Pancreas (tissue), 10 donors: ENCODE results near the gene TLX1. TPM values are rescaled to one million over a fixed set of nuclear protein-coding genes. Genes with fewer than 3 reads are reported as not detected.

Experiments
- ATAC-seq, 4 donors: fragments of 200-7000 bp; cut with Tn5 transposase; one replicate each; pipeline versions ENCODE4 v1.8.0 to v1.9.1; 2020; ENCODE audit warnings: mild to moderate bottlenecking in 4 of 4, moderate library complexity in 4 of 4
- DNase-seq, 6 donors: peaks; one replicate each; pipeline ENCODE4 v3.0.0-alpha.2; 2020
- FAIRE-seq: peaks from 2 replicates; lab custom pipeline; 2012; peaks lifted over from hg19 to GRCh38; lab: Jason Lieb, UNC
- H3K27ac ChIP-seq, 4 donors: fragments of 200-600 bp; sonication (generic); 1 replicate in 3 of 4; 2 replicates in 1 of 4; pipeline versions ENCODE4 v1.5.0 to v1.8.0; 2020
- H3K27me3 ChIP-seq, 4 donors: fragments of 200-600 bp; one replicate each; pipeline ENCODE4 v1.8.0; 2021
- H3K36me3 ChIP-seq, 3 donors: fragments of 200-600 bp; sonication (generic) in 1 of 3; one replicate each; pipeline versions ENCODE4 v1.5.0 to v1.8.0; 2020 to 2021
- H3K4me1 ChIP-seq, 3 donors: fragments of 200-600 bp; one replicate each; pipeline ENCODE4 v1.8.0; 2021
- H3K4me3 ChIP-seq, 4 donors: fragments of 200-600 bp; sonication (generic) in 2 of 4; one replicate each; pipeline versions ENCODE4 v1.5.0 to v1.8.0; 2020 to 2021
- H3K9me3 ChIP-seq, 4 donors: fragments of 200-600 bp; one replicate each; pipeline ENCODE4 v1.8.0; 2021
- WGBS, 2 donors: extraction: QIAGEN DNeasy Blood & Tissue Kit; methylation state at CpG; one replicate each; pipeline ENCODE4 v1.1.7; 2013; 5-methylcytosine and 5-hydroxymethylcytosine counted together
- intact Hi-C, 3 donors: fragments of 100-400 bp; cut with DNase I; formaldehyde crosslinking; loops; one replicate each; pipeline versions ENCODE4 v1.11.1 to v1.14.2; 2022
- polyA plus RNA-seq, 2 donors: library from polyadenylated mRNA; stranded (reverse); fragments of 200-250 nt; gene quantifications; one replicate each; pipeline ENCODE4 v1.2.3, GENCODE V29; 2013
- total RNA-seq, 6 donors: library from RNA; stranded (reverse); fragmentation: NEBNext Ultra II Directional in 4 of 6; extraction: Animal tissue kit (Norgen Biotek cat#: 25700) in 4 of 6; gene quantifications; one replicate each; pipeline versions ENCODE4 v1.2.1 to v1.2.4, GENCODE V29; 2021 to 2023
- TF ChIP-seq, protein P1 (sequence below), 4 donors: fragments of 200-600 bp; sonication (generic) in 3 of 4; IDR thresholded peaks; one replicate each; pipeline versions ENCODE4 v1.5.0 to v1.8.0; 2021; ENCODE audit warnings: antibody characterized with exemption in 4 of 4
- donor health status: healthy with polysubstance abuse.
- donor health status: DM: no; HTN: no; CAD: no; lungs with moderate emphysema.
- donor health status: DM: no; HTN: no; CAD: no.
- donor health status: control.
- donor health status: control.
- donor health status: Bipolar disorder and iron deficiency.
- donor health status: DM: yes; HTN: yes; CAD: no.
- donor health status: DM: no; HTN: no; CAD: no.
- donor health status: DM: no; HTN: no; CAD: no.
- donor health status: DM: yes; HTN: yes; CAD: no.

The TLX1 gene
- total RNA-seq, result not detected
- polyA plus RNA-seq, result under 1 TPM; 0.11 to 0.19 TPM

DNA sequence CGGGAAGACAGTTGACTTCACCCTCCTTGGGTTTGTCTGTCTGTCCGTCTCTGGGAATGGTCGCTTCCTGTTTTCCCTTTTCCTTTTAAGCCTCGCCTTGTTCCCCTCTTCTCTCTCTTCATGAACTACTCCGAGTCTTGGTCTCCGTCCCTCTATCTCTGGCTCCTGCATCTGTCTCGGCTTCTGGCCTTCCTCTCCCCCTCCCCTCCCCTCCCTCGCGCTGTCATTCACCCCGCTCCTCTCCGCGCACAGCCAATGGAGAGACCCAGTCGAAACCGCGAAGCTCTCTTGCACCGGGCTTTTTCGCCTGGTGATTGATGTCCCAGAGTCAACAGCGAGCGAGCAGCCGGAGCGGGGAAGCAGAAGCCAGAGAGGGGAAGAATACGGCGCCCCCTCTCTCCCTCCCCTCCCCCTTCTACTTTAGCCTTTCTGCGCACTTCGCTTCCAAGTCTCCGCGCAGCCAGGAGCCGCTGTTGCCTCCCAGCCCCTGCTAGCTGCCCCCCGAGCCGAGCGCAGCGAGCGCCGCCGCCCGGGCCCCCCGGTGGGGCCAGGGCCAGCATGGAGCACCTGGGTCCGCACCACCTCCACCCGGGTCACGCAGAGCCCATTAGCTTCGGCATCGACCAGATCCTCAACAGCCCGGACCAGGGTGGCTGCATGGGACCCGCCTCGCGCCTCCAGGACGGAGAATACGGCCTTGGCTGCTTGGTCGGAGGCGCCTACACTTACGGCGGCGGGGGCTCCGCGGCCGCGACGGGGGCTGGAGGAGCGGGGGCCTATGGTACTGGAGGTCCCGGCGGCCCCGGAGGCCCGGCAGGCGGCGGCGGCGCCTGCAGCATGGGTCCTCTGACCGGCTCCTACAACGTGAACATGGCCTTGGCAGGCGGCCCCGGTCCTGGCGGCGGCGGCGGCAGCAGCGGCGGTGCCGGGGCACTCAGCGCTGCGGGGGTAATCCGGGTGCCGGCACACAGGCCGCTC, at the start of gene TLX1:
TLX1 (plus strand) TSS at position 317 of the 978 bp plus-strand sequence; CDS start at position 559, 242 bp downstream.
- Histone ChIP-seq H3K27ac (no peak within 1 kb of the TSS), H3K4me1 (peaks cover 0 to 10% (median 0%) of the 10 kb centered on the region in 3 donors), H3K36me3 (no peaks in the 10 kb centered on the region), H3K4me3 (peak within 1 kb of the TSS; percentile 11 to 45 (median 22)), H3K27me3 (peaks cover 0 to 54% (median 7%) of the 10 kb centered on the region in 4 donors), H3K9me3 (no peaks in the 10 kb centered on the region)
- TF ChIP-seq, protein P1, sequence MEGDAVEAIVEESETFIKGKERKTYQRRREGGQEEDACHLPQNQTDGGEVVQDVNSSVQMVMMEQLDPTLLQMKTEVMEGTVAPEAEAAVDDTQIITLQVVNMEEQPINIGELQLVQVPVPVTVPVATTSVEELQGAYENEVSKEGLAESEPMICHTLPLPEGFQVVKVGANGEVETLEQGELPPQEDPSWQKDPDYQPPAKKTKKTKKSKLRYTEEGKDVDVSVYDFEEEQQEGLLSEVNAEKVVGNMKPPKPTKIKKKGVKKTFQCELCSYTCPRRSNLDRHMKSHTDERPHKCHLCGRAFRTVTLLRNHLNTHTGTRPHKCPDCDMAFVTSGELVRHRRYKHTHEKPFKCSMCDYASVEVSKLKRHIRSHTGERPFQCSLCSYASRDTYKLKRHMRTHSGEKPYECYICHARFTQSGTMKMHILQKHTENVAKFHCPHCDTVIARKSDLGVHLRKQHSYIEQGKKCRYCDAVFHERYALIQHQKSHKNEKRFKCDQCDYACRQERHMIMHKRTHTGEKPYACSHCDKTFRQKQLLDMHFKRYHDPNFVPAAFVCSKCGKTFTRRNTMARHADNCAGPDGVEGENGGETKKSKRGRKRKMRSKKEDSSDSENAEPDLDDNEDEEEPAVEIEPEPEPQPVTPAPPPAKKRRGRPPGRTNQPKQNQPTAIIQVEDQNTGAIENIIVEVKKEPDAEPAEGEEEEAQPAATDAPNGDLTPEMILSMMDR (IDR thresholded peaks at IDR 0.05), result no peak
- peak; percentile 73 to 87 (median 83) for ATAC-seq
- DNase-seq, result peak in 4 of 6 donors; percentile 43 to 81 (median 73)
- WGBS, 2 donors, result 3% methylated on average over 70 to 83 of the region's 83 CpGs
- no peak for FAIRE-seq
- intact Hi-C loops, result no loop called here

DNA sequence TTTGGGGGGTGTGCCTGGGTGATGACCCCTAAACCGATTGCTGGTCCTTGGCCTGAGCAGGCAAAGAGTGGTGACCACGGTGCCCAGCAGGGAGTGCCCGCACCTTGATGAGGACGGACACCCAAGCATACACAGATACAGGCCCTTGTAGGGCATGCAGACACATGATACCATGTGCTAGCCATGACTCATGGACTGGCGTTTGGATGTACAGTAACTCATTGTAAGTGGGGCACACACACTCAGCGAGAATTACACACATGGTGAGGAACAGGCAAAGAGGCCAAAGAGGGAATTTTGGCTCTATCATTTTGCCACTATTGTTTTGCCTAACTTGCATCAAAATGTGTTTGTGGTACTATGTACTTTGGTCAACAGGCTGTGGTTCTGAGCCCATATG, 45.3 kb upstream of the TLX1 start:
- 46 to 58% methylated on average over 6 of the region's 6 CpGs for WGBS, 2 donors
- Histone ChIP-seq H3K4me3 (no peak overlapping the region), H3K27me3 (peaks cover 0 to 3% (median 0%) of the 10 kb centered on the region in 4 donors), H3K36me3 (no peaks in the 10 kb centered on the region), H3K4me1 (no peaks in the 10 kb centered on the region), H3K9me3 (no peaks in the 10 kb centered on the region), H3K27ac (no peak overlapping the region)
- peak in 1 of 6 donors; percentile 18 for DNase-seq
- FAIRE-seq, result no peak
- TF ChIP-seq, protein P1 (IDR thresholded peaks at IDR 0.05), result no peak
- intact Hi-C loops, result no loop called here
- no peak for ATAC-seq

DNA sequence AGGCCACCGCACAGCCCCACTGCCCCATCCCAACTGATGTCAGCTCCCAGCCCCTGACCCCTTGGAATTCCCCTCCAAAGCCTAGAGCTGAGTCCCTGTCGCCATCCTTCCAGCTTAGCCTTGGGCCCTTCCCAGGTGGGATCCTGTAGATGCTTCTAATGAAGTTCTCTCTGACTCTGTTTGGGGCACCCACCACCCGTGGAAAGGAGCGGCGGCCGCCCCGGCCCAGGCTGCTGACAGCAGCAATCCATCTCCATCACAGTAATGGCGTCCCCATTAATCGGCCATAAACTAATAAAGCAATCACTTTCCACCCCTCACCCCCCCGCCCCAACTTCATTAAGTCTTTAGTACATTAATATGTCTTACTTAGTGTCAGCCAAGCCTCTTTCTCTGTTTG, 43.7 kb upstream of the TLX1 start:
- H3K36me3 ChIP-seq, result no peaks in the 10 kb centered on the region
- TF ChIP-seq, protein P1 (IDR thresholded peaks at IDR 0.05), result no peak
- H3K27me3 ChIP-seq, result peaks cover 0 to 3% (median 0%) of the 10 kb centered on the region in 4 donors
- intact Hi-C loops, result no loop called here
- no peaks in the 10 kb centered on the region for H3K4me1 ChIP-seq
- no peaks in the 10 kb centered on the region for H3K9me3 ChIP-seq
- no peak for ATAC-seq
- WGBS, 2 donors, result 59 to 60% methylated on average over 10 of the region's 10 CpGs
- no peak for FAIRE-seq
- DNase-seq, result peak in 1 of 6 donors; percentile 20
- no peak overlapping the region for H3K27ac ChIP-seq
- no peak overlapping the region for H3K4me3 ChIP-seq

DNA sequence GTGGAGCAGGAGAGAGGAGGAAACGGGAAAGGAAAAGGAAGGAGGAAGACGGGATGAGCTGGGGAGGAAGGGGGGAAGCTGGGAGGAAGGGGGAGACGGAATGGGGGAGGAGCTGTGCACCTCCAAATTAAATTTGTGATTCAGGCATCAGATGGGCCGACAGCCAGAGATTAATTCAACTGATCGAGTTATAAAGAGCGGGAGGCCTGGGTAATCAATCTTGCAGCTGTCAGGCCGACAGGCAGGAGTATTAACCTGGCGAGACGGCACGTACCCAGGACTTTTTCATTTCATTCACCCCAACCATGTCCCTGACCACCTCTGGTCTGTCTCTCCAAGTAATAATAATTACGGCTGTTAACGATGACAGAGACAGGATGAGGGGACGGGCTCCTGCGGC, 43.1 kb upstream of the TLX1 start:
- WGBS, 2 donors, result 19 to 24% methylated on average over 14 of the region's 14 CpGs
- peaks cover 0 to 3% (median 0%) of the 10 kb centered on the region in 4 donors for H3K27me3 ChIP-seq
- no peak overlapping the region for H3K4me3 ChIP-seq
- ATAC-seq, result no peak
- no peak overlapping the region for H3K27ac ChIP-seq
- no peaks in the 10 kb centered on the region for H3K4me1 ChIP-seq
- intact Hi-C loops, result no loop called here
- no peak for FAIRE-seq
- TF ChIP-seq, protein P1 (IDR thresholded peaks at IDR 0.05), result no peak
- H3K36me3 ChIP-seq, result no peaks in the 10 kb centered on the region
- no peaks in the 10 kb centered on the region for H3K9me3 ChIP-seq
- DNase-seq, result peak in 1 of 6 donors; percentile 9
